ENCODE measurements around the gene TOB1. TPM values are rescaled to one million over a fixed set of nuclear protein-coding genes. Genes with fewer than 3 reads are reported as not detected.

TOB1 gene
- total RNA-seq, 1 experiment from 2014 or later, result 86.0 TPM

DNA sequence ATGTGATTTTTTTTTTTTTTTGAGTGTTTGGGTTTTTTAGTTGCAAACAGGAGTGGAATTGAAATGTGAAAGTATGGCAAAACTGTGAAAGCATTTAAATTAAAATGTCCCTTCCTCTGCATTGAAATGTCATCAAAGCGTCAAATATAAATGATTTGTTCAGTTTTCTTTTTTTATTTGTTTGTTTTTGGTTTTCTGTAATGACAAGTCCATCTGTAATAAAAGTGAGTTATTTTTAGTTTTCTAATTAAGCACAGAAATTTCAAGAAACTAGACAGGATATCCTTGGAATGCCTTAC is 1.9 kb upstream of the TOB1 start:
- H3K4me2 ChIP-seq (ENCODE audit: low read length), result peak overlapping the region; percentile 93
- ATAC-seq (no peak), DNase-seq (ENCODE audit: low read depth, low spot score) (no peak)
- POLR2A ChIA-PET, result interaction anchor here (2.4 to 5.9 kb wide), 6 partner anchors 10 to 86 kb away, joined by 10 to 89 read pairs (median 52); no protein-coding TSS in a partner anchor
- TF ChIP-seq JUND (IDR thresholded peaks at IDR 0.05), result no peak
- TF ChIP-seq POLR2AphosphoS5 (IDR thresholded peaks at IDR 0.05; ENCODE audit: low read depth, low read length), result no peak
- TF ChIP-seq EZH2 (IDR thresholded peaks at IDR 0.05), result no peak
- TF ChIP-seq CBX3 (IDR thresholded peaks at IDR 0.05; ENCODE audit: low read depth), result 0 out of 2 replicates have a peak, but pooled peaks have one; percentile 5
- TF ChIP-seq SRF (IDR thresholded peaks at IDR 0.05; ENCODE audit: low read depth), result no peak
- TF ChIP-seq, protein P1, sequence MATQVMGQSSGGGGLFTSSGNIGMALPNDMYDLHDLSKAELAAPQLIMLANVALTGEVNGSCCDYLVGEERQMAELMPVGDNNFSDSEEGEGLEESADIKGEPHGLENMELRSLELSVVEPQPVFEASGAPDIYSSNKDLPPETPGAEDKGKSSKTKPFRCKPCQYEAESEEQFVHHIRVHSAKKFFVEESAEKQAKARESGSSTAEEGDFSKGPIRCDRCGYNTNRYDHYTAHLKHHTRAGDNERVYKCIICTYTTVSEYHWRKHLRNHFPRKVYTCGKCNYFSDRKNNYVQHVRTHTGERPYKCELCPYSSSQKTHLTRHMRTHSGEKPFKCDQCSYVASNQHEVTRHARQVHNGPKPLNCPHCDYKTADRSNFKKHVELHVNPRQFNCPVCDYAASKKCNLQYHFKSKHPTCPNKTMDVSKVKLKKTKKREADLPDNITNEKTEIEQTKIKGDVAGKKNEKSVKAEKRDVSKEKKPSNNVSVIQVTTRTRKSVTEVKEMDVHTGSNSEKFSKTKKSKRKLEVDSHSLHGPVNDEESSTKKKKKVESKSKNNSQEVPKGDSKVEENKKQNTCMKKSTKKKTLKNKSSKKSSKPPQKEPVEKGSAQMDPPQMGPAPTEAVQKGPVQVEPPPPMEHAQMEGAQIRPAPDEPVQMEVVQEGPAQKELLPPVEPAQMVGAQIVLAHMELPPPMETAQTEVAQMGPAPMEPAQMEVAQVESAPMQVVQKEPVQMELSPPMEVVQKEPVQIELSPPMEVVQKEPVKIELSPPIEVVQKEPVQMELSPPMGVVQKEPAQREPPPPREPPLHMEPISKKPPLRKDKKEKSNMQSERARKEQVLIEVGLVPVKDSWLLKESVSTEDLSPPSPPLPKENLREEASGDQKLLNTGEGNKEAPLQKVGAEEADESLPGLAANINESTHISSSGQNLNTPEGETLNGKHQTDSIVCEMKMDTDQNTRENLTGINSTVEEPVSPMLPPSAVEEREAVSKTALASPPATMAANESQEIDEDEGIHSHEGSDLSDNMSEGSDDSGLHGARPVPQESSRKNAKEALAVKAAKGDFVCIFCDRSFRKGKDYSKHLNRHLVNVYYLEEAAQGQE (IDR thresholded peaks at IDR 0.05; ENCODE audit: low read depth), result no peak
- CTCF ChIA-PET, result interaction anchor here (2.3 kb wide), 1 partner anchor 16 kb away, joined by 20 read pairs; no protein-coding TSS in a partner anchor
- intact Hi-C loops (cut with micrococcal nuclease), result loop anchor here (5.0 to 10.0 kb wide), 2 partner anchors 233 to 284 kb away; partner anchors contain the start of genes ABCC3 and NME1
- no peaks in the 10 kb centered on the region for H3K9me3 ChIP-seq (ENCODE audit: control insufficient read depth in 1 of 2, insufficient read depth in 1 of 2, low read depth in 1 of 2, low read length in 2 of 2)
- peaks cover 16% of the 10 kb centered on the region; the same call in 1 of the 2 replicates for H4K20me1 ChIP-seq (ENCODE audit: insufficient read depth)
- peaks cover 17 to 36% of the 10 kb centered on the region in 2 experiments for H3K4me1 ChIP-seq (ENCODE audit: control insufficient read depth in 1 of 2, insufficient read depth in 2 of 2, low read length in 2 of 2)
- BruUV-seq (replicated peaks), result no TSS peak
- RAD21 ChIA-PET (ENCODE audit: low non-redundant PET in 1 of 2, low total read pairs in 2 of 2, uncharacterized antibody in 2 of 2, unreplicated experiment in 2 of 2), result no interaction called here
- peaks cover 30% of the 10 kb centered on the region for H3K79me2 ChIP-seq (ENCODE audit: insufficient read depth, low read length)
- H3K27me3 ChIP-seq (ENCODE audit: insufficient read depth, low read length), result no peaks in the 10 kb centered on the region
- H3K9me2 ChIP-seq (ENCODE audit: insufficient read depth), result no peaks in the 10 kb centered on the region
- peak overlapping the region; percentile 86 for H3K9ac ChIP-seq (ENCODE audit: low read length)
- peak overlapping the region; percentile 70 to 77 for H3K4me3 ChIP-seq (replicated peaks in 1 of 2; ENCODE audit: low read depth in 1 of 2, low read length in 2 of 2)
- H3K36me3 ChIP-seq (ENCODE audit: control insufficient read depth in 1 of 2, insufficient read depth in 2 of 2, low read length in 2 of 2), result peaks cover under 1 to 8% of the 10 kb centered on the region in 2 experiments
- H3K27ac ChIP-seq (ENCODE audit: low read depth, low read length), result peak overlapping the region; percentile 89
- peak overlapping the region; percentile 40 for H2AFZ ChIP-seq (ENCODE audit: low read depth, low read length, poor library complexity, severe bottlenecking)
